Stomach (tissue), 4 donors: Measurements from ENCODE around the gene OSTN.

Source experiments
- POLR2A ChIP-seq, 4 donors: fragments of 450-650 bp; IDR thresholded peaks; one replicate each; pipeline ENCODE4 v1.6.1; 2016; ENCODE audit warnings: antibody characterized with exemption in 4 of 4, control low read depth in 2 of 4, mild to moderate bottlenecking in 1 of 4, moderate library complexity in 1 of 4
- TF ChIP-seq, protein P1 (sequence below), 7 experiments: fragments of 450-650 bp in 4 of 7; fragments of 200-600 bp in 3 of 7; sonication (generic) in 3 of 7; IDR thresholded peaks; one replicate each; pipeline ENCODE4 v1.5.1; 2016 to 2019; ENCODE audit warnings: antibody characterized with exemption in 7 of 7, control low read depth in 2 of 7, mild to moderate bottlenecking in 1 of 7

DNA sequence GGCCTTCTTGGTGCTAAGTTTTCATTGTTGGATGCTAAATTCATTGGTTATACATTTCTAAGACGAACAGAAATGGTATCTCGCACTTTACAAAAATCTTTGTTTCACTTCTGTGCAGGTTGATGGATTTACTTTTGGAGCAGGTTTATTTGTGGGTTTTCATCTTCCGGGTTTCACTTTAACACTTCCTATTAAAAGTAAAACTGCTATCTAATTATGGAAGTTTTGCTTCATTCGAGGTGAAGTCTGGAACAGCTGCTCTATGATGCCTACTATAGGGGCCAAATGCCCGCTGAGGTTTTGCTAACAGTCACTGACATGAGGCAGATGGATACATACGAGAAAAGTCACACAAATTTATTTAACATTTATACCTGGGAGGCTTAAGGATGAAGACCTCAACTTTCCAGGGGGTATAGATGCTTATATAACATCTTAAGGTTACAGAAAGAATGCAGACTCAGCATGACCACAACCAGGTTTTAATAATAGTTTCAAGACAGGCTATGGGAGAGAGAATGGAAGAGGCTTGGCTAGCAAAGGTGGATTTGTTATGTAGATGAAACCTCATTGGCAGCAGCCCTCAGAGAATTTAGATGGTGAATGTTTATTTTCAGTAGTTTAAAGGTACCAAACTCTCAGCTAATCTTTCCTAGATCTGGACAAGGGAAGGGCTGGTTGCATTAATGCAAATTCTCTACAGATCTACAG lies 54.2 kb downstream of the OSTN start:
- TF ChIP-seq, protein P1, sequence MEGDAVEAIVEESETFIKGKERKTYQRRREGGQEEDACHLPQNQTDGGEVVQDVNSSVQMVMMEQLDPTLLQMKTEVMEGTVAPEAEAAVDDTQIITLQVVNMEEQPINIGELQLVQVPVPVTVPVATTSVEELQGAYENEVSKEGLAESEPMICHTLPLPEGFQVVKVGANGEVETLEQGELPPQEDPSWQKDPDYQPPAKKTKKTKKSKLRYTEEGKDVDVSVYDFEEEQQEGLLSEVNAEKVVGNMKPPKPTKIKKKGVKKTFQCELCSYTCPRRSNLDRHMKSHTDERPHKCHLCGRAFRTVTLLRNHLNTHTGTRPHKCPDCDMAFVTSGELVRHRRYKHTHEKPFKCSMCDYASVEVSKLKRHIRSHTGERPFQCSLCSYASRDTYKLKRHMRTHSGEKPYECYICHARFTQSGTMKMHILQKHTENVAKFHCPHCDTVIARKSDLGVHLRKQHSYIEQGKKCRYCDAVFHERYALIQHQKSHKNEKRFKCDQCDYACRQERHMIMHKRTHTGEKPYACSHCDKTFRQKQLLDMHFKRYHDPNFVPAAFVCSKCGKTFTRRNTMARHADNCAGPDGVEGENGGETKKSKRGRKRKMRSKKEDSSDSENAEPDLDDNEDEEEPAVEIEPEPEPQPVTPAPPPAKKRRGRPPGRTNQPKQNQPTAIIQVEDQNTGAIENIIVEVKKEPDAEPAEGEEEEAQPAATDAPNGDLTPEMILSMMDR (IDR thresholded peaks at IDR 0.05): no peak
- no peak for TF ChIP-seq POLR2A (IDR thresholded peaks at IDR 0.05)
